Muscle of leg (tissue), 11 donors: ENCODE measurements around the gene PSMD9. TPM values are rescaled to one million over a fixed set of nuclear protein-coding genes. Genes with fewer than 3 reads are reported as not detected.
A peak's percentile ranks its signal among the peaks of the same experiment; 100 is the strongest.
"Not testable (repeated sequence)": the region's sequence is repeated elsewhere in the genome, so short reads cannot be mapped to it uniquely, and the experiment has no call there.

ENCODE experiments used
- DNase-seq: peaks from one replicate; pipeline ENCODE4 v3.0.0; 2013
- H3K27ac ChIP-seq: one replicate; pipeline ENCODE4 v1.5.1; 2013; ENCODE audit warnings: mild to moderate bottlenecking, low read length, control low read depth
- H3K27me3 ChIP-seq: one replicate; pipeline ENCODE4 v1.6.1; 2013; ENCODE audit warnings: low read length; ENCODE audit not compliant: control insufficient read depth, insufficient read depth
- H3K36me3 ChIP-seq: one replicate; pipeline ENCODE4 v1.6.1; 2013; ENCODE audit warnings: low read length; ENCODE audit not compliant: control insufficient read depth, insufficient read depth
- H3K4me1 ChIP-seq: one replicate; pipeline ENCODE4 v1.6.1; 2013; ENCODE audit warnings: low read length; ENCODE audit not compliant: control insufficient read depth, insufficient read depth
- H3K4me3 ChIP-seq: one replicate; pipeline ENCODE4 v1.5.1; 2013; ENCODE audit warnings: low read length, control low read depth
- H3K9me3 ChIP-seq: replicated peaks from 2 replicates; pipeline ENCODE4 v1.6.1; 2013; ENCODE audit warnings: low read depth, low read length; ENCODE audit not compliant: control insufficient read depth
- WGBS: methylation state at CpG from one replicate; pipeline ENCODE4 v1.1.5; 2013; ENCODE audit warnings: missing lambda C conversion rate; ENCODE audit not compliant: insufficient coverage; 5-methylcytosine and 5-hydroxymethylcytosine counted together
- polyA plus RNA-seq, 8 donors: library from polyadenylated mRNA; unstranded; fragments of 120-200 nt; gene quantifications; one replicate each; pipeline versions ENCODE4 v1.2.1 to v1.2.3, GENCODE V29; 2013; ENCODE audit warnings: inconsistent platforms in 1 of 8, low replicate concordance in 1 of 8; ENCODE audit not compliant: insufficient read length in 8 of 8, insufficient read depth in 1 of 8
- total RNA-seq: library from RNA; stranded (reverse); fragments of 120-200 nt; gene quantifications from one replicate; pipeline ENCODE4 v1.2.4, GENCODE V29; 2013

PSMD9 gene
- total and polyA plus RNA-seq, 9 donors, result 42.9 to 55.9 (median 48.4) TPM

DNA sequence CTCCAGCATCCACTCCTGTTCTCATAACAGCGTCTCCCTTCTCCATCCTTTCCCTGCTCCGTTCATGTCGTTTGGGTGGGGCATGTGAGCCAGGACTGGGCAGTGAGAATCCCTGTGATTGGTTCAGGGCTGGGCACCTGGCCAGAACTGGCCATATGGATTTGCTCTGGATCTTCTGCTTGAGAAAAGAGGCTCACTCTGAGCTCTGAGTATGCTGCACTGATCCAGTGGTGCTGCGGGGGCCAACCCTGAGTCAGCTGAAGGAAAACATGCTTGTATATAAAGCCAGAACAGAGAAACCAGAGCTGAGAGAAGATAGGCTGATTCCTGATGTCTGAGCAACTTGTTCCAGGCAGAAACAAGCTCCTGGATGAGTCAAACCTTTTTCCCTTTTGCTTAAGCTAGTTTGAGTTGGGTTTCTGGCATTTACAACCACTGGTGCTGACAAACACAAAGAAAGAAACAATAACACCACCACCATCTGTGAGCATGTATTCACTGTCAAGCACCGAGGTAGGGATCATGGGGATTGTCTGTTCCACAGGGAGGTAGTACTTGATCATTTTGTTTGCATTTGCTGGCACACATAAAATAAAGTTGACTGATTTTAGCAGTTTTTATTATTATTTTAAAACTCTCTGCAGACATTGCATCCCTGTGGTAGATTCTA is 15.9 kb upstream of the PSMD9 start:
- peak; percentile 89 for DNase-seq
- no peak overlapping the region for H3K4me3 ChIP-seq
- H3K36me3 ChIP-seq, result no peaks in the 10 kb centered on the region
- no peaks in the 10 kb centered on the region for H3K27me3 ChIP-seq
- peaks cover 2% of the 10 kb centered on the region for H3K4me1 ChIP-seq
- no peaks in the 10 kb centered on the region for H3K9me3 ChIP-seq
- H3K27ac ChIP-seq, result peak overlapping the region; percentile 20
- 5% methylated on average over 3 of the region's 5 CpGs for WGBS

DNA sequence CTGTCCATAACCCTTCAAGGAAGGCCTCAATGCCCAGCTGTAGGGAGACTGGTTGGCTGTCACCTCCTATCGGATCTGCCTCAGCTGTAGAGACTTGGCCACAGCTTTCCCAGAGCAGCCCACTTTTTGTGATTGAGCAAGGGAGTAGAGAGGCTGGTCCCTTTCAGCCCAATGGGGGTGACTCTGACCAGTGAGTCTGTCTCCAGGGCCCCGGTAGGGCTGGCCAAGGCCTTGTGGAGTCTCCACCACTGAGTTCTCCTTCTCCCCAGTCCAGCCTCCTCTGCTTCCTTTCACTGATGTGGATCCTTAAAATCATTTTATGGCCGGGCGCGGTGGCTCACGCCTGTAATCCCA is 15.4 kb upstream of the PSMD9 start:
- no peak for DNase-seq
- peak overlapping the region; percentile 20 for H3K27ac ChIP-seq
- H3K4me3 ChIP-seq, result no peak overlapping the region
- H3K4me1 ChIP-seq, result peaks cover 2% of the 10 kb centered on the region
- 86% methylated on average over 1 of the region's 6 CpGs for WGBS
- H3K27me3 ChIP-seq, result no peaks in the 10 kb centered on the region
- H3K36me3 ChIP-seq, result no peaks in the 10 kb centered on the region
- H3K9me3 ChIP-seq, result no peaks in the 10 kb centered on the region

DNA sequence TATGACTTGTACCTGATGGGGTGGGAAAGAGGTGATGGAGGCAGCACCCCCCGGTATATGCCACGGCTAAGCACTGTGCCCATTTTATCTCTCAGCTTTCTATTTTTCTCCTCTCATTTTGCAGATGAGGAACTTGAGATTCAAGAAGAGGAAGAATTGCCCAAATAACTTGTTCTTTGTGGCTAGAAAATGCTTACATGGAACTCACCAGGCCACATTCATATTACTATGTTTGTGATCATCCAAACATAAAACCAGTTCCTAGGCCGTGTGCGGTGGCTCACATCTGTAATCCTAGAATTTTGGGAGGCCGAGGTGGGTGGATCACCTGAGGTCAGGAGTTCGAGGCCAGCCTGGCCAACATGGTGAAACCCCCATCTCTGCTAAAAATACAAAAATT is 14.5 kb upstream of the PSMD9 start:
- WGBS, result no CpG with 5 or more reads among the region's 6 CpGs
- H3K27ac ChIP-seq, result no peak overlapping the region
- H3K36me3 ChIP-seq, result no peaks in the 10 kb centered on the region
- no peak for DNase-seq
- no peak overlapping the region for H3K4me3 ChIP-seq
- no peaks in the 10 kb centered on the region for H3K9me3 ChIP-seq
- H3K4me1 ChIP-seq, result peaks cover 2% of the 10 kb centered on the region
- peaks cover 2% of the 10 kb centered on the region for H3K27me3 ChIP-seq

DNA sequence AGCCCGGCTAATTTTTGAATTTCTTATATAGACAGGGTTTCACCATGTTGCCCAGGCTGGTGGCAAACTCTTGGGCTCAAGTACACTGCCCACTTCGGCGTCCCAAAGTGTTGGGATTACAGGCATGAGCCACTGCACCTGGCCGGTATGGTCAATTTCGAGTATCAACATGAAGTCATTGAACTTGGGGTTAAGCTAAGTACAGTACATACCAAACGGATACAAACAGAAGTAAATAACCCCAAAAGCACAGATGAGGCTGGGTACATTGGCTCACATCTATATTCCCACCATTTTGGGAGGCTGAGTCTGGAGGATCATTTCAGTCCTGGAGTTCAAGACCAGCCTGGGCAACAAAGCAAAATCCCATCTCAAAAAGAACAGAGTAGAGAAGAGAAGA is 13.0 kb upstream of the PSMD9 start:
- no peak overlapping the region for H3K4me3 ChIP-seq
- H3K27ac ChIP-seq, result no peak overlapping the region
- peaks cover 2% of the 10 kb centered on the region for H3K27me3 ChIP-seq
- no peaks in the 10 kb centered on the region for H3K36me3 ChIP-seq
- 81% methylated on average over 2 of the region's 6 CpGs for WGBS
- H3K9me3 ChIP-seq, result no peaks in the 10 kb centered on the region
- DNase-seq, result no peak
- peaks cover 2% of the 10 kb centered on the region for H3K4me1 ChIP-seq

DNA sequence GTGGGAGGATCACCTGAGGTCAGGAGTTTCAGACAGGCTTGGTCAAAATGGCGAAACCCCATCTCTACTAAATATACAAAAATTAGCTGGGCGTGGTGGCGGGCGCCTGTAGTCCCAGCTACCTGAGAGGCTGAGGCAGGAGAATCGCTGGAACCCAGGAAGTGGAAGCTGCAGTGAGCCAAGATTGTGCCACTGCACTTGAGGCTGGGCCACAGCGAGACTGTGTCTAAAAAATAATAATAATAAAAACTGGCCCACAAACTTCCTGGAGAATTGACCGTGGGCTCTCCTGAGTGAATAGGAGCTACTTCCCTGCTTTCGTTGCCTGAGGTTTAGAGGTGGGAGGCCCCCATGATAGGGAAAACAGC is 12.5 kb upstream of the PSMD9 start:
- 97% methylated on average over 4 of the region's 8 CpGs for WGBS

DNA sequence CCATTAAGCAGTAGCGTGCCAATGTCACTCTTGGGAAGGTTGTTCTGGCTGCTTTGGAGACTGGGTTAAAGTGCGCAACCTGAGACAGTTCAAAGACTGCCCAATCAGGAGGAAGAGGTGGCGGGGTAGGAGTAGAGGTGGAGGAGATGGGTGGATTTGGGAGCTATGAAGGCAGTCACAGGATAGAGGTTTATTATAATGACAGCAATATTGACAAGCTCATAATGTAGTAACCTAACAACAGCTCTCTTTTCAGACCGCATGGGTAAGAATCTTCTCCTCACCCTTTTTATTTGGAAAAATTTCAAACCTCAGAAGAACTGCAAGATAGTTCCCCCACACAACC is 5.3 kb upstream of the PSMD9 start:
- Histone ChIP-seq H3K4me3 (no peak overlapping the region), H3K9me3 (no peaks in the 10 kb centered on the region), H3K36me3 (no peaks in the 10 kb centered on the region), H3K4me1 (peaks cover 3% of the 10 kb centered on the region), H3K27me3 (peaks cover 25% of the 10 kb centered on the region), H3K27ac (no peak overlapping the region)
- 49% methylated on average over 3 of the region's 4 CpGs for WGBS
- no peak for DNase-seq

More for the DNA sequence above, 12.5 kb upstream of the PSMD9 start:
- not testable (repeated sequence) for H3K27ac ChIP-seq, H3K36me3 ChIP-seq, H3K4me3 ChIP-seq, DNase-seq, H3K27me3 ChIP-seq, H3K9me3 ChIP-seq, H3K4me1 ChIP-seq

DNA sequence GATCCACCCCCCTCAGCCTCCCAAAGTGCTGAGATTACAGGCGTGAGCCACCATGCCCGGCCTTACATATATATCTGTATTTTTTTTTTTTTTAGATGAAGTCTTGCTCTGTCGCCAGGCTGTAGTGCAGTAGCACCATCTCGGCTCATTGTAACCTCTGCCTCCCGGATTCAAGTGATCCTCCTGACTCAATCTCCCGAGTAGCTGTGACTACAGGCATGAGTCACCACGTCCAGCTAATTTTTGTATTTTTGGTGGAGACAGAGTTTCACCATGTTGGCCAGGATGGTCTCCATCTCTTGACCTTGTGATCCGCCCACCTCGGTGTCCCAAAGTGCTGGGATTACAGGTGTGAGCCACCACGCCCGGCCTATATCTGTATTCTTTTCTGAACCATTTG is 3.5 kb upstream of the PSMD9 start:
- WGBS, result 80% methylated on average over 1 of the region's 11 CpGs
- H3K9me3 ChIP-seq, DNase-seq, H3K27ac ChIP-seq, H3K36me3 ChIP-seq, H3K4me3 ChIP-seq: not testable (repeated sequence)
- peaks cover 12% of the 10 kb centered on the region for H3K4me1 ChIP-seq
- peaks cover 24% of the 10 kb centered on the region for H3K27me3 ChIP-seq

DNA sequence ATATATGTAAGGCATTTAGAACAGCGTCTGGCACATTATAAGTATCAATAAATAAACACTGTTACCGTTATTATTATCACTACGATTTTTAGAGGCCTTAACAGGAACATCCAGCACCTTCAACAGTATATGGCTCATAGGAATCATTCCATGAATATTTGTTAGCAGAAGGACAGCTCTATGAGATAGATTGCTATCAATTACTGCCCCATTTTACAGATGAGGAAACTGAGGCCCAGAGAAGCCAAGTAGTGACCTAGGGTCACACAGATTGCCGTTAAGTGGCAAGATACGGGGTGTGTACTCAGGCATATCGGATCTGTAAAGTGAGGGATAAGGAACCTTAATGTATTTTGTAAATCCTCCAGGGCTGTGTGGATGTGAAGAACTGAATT is 510 bp upstream of the PSMD9 start:
- H3K4me3 ChIP-seq, result peak overlapping the region; percentile 77
- WGBS, result 36% methylated on average over 3 of the region's 6 CpGs
- H3K36me3 ChIP-seq, result peaks cover 7% of the 10 kb centered on the region
- peak overlapping the region; percentile 95 for H3K27ac ChIP-seq
- peaks cover 12% of the 10 kb centered on the region for H3K4me1 ChIP-seq
- peaks cover 12% of the 10 kb centered on the region for H3K27me3 ChIP-seq
- no peaks in the 10 kb centered on the region for H3K9me3 ChIP-seq
- no peak for DNase-seq

DNA sequence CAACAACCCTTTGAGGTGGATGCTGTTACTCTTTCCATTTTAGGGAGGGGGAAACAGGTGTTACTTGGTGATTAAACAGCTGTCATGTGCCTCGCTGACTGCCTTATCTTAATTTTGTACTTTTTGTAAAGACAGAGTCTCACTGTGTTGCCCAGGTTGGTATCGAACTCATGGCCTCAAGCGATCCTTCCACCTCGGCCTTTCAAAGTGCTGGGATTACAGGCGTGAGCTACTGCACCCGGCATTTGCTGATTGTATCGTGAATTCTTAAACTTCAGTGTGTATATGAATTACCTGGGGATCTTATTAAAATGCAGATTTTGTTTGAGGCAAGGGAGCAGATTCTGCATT is 659 bp downstream of the PSMD9 start:
- Histone ChIP-seq H3K4me1 (peaks cover 12% of the 10 kb centered on the region), H3K9me3 (no peaks in the 10 kb centered on the region), H3K4me3 (peak overlapping the region; percentile 77), H3K36me3 (peaks cover 16% of the 10 kb centered on the region), H3K27me3 (peaks cover 6% of the 10 kb centered on the region), H3K27ac (peak overlapping the region; percentile 95)
- no peak for DNase-seq
- 0% methylated on average over 5 of the region's 7 CpGs for WGBS

DNA sequence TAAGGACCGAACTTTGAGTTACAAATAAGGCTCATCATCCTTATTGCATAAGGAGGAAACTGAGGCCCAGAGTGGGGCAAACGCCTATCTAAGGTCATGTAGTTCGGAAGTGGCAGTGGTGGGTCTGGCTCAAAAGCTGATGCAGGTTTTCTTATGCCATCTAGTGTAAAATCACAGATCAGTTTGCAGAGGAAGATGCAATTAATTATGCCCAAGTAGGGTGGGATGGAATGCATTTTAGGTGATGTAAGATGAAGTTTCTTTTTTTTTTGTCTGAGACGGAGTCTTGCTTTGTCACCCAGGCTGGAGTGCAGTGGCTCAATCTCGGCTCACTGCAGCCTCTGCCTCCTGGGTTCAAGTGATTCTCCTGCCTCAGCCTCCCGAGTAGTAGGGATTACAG is 1.1 kb downstream of the PSMD9 start:
- H3K4me1 ChIP-seq, result peaks cover 12% of the 10 kb centered on the region
- H3K4me3 ChIP-seq, result peak overlapping the region; percentile 77
- not testable (repeated sequence) for H3K9me3 ChIP-seq, H3K27me3 ChIP-seq, DNase-seq
- peaks cover 20% of the 10 kb centered on the region for H3K36me3 ChIP-seq
- 58% methylated on average over 5 of the region's 6 CpGs for WGBS
- H3K27ac ChIP-seq, result peak overlapping the region; percentile 95
